ENCODE data around the gene RNH1. TPM values are rescaled to one million over a fixed set of nuclear protein-coding genes. Genes with fewer than 3 reads are reported as not detected.

RNH1 gene
- total RNA-seq, 1 experiment from 2014 or later = 60.0 TPM

DNA sequence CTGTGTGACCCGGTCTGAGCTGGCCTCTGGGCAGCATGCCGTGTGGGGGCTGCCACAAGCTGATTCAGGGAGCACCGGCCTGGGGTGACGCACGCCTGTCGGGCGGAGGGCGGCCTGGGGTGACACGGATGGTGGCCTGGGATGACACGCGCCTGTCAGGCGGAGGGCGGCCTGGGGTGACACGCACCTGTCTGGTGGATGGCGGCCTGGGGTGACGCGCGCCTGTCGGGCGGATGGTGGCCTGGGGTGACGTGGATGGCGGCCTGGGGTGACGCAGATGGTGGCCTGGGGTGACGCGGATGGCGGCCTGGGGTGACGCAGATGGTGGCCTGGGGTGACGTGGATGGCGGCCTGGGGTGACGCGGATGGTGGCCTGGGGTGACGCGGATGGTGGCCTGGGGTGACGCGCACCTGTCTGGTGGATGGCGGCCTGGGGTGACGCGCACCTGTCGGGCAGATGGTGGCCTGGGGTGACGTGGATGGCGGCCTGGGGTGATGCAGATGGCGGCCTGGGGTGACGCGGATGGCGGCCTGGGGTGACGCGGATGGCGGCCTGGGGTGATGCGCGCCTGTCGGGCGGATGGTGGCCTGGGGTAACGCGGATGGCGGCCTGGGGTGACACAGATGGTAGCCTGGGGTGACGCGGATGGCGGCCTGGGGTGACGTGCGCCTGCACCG lies 35.4 kb downstream of the RNH1 start:
- Histone ChIP-seq H4K91ac (ENCODE audit: insufficient read length, low read depth, low read length) (no peak overlapping the region), H3K4me1 (ENCODE audit: insufficient read depth, low read length) (peaks cover 5% of the 10 kb centered on the region; the same call in 1 of the 2 replicates), H3T11ph (ENCODE audit: low read length) (no peak overlapping the region), H3K18ac (ENCODE audit: insufficient read length, low read depth, low read length) (no peak overlapping the region), H2AFZ (ENCODE audit: low read length) (no peak overlapping the region), H3K9ac (ENCODE audit: extremely low read depth, insufficient read length, low read length) (no peak overlapping the region), H2BK20ac (ENCODE audit: low read depth, low read length, poor library complexity, severe bottlenecking) (no peak overlapping the region), H3K14ac (ENCODE audit: insufficient read depth, low read length) (no peak overlapping the region), H3K23ac (ENCODE audit: insufficient read length, low read depth, low read length) (no peak overlapping the region), H4K8ac (replicated peaks; ENCODE audit: insufficient read length, low read depth, low read length) (no peak overlapping the region), H4K20me1 (ENCODE audit: control insufficient read depth, insufficient read depth, insufficient read length) (no peaks in the 10 kb centered on the region), H3K79me1 (ENCODE audit: insufficient read depth, low read depth, low read length, poor library complexity, severe bottlenecking) (no peaks in the 10 kb centered on the region), H3K4ac (ENCODE audit: low read depth, low read length) (no peak overlapping the region), H2AK5ac (ENCODE audit: insufficient read length, low read length) (no peak overlapping the region), H3K56ac (ENCODE audit: insufficient read length, low read depth, low read length) (no peak overlapping the region), H2BK15ac (ENCODE audit: low read depth, low read length) (no peak overlapping the region), H3K27me3 (ENCODE audit: insufficient read depth, low read length) (no peaks in the 10 kb centered on the region), H2BK12ac (ENCODE audit: insufficient read length, low read depth, low read length) (no peak overlapping the region), H2BK120ac (ENCODE audit: low read depth, low read length, poor library complexity, severe bottlenecking) (no peak overlapping the region), H3K9me3 (ENCODE audit: control insufficient read depth, low read depth, low read length) (no peaks in the 10 kb centered on the region), H3K23me2 (ENCODE audit: insufficient read length, low read depth, low read length, poor library complexity, severe bottlenecking) (no peaks in the 10 kb centered on the region), H3K27ac (ENCODE audit: insufficient read length, low read depth, low read length) (no peak overlapping the region), H2BK5ac (ENCODE audit: insufficient read length, low read length) (no peak overlapping the region), H3K4me2 (ENCODE audit: insufficient read depth, insufficient read length, low read length) (no peak overlapping the region), H3K79me2 (ENCODE audit: insufficient read depth, low read length) (no peaks in the 10 kb centered on the region; the same call in 1 of the 2 replicates), H4K5ac (ENCODE audit: insufficient read length, low read depth, low read length) (no peak overlapping the region)
- TF ChIP-seq, protein P1, sequence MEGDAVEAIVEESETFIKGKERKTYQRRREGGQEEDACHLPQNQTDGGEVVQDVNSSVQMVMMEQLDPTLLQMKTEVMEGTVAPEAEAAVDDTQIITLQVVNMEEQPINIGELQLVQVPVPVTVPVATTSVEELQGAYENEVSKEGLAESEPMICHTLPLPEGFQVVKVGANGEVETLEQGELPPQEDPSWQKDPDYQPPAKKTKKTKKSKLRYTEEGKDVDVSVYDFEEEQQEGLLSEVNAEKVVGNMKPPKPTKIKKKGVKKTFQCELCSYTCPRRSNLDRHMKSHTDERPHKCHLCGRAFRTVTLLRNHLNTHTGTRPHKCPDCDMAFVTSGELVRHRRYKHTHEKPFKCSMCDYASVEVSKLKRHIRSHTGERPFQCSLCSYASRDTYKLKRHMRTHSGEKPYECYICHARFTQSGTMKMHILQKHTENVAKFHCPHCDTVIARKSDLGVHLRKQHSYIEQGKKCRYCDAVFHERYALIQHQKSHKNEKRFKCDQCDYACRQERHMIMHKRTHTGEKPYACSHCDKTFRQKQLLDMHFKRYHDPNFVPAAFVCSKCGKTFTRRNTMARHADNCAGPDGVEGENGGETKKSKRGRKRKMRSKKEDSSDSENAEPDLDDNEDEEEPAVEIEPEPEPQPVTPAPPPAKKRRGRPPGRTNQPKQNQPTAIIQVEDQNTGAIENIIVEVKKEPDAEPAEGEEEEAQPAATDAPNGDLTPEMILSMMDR (conservative IDR thresholded peaks at IDR 0.05) = no peak
- H3K27me3 Mint-ChIP-seq (ENCODE audit: low read depth) = no peaks in the 10 kb centered on the region
- peaks cover 2 to 7% (median 6%) of the 10 kb centered on the region in 3 experiments; a peak in 6 of 7 replicates for H3K36me3 Mint-ChIP-seq (ENCODE audit: insufficient read depth in 1 of 3, low read depth in 3 of 3)
- H3K4me3 Mint-ChIP-seq = no peak overlapping the region
- H3K9me3 Mint-ChIP-seq = no peaks in the 10 kb centered on the region
- no peak overlapping the region for H3K27ac Mint-ChIP-seq
- WGBS (ENCODE audit: extremely low coverage, insufficient read length, low lambda C conversion rate) = no CpG with 5 or more reads among the region's 61 CpGs
- peaks cover 14 to 29% of the 10 kb centered on the region in 2 experiments for H3K4me1 Mint-ChIP-seq
- no peak for DNase-seq
